Keratinocyte (primary cell): ENCODE results near the gene CLDN19.
"Not testable (repeated sequence)": the region's sequence is repeated elsewhere in the genome, so short reads cannot be mapped to it uniquely, and the experiment has no call there.

ENCODE experiments used
- CTCF ChIP-seq, 3 experiments: IDR thresholded peaks in 1 of 3; conservative IDR thresholded peaks in 1 of 3; optimal IDR thresholded peaks in 1 of 3; 2 replicates in 2 of 3; 3 replicates in 1 of 3; pipeline versions ENCODE3 to v1.5.1; 2011; ENCODE audit warnings: low read length in 3 of 3, mild to moderate bottlenecking in 3 of 3, moderate library complexity in 2 of 3, control low read depth in 1 of 3, inconsistent platforms in 1 of 3; ENCODE audit not compliant: insufficient read depth in 2 of 3; ENCODE audit errors: extremely low read depth in 1 of 3
- EZH2 ChIP-seq: IDR thresholded peaks from one replicate; pipeline ENCODE4 v1.6.1; 2012; ENCODE audit warnings: inconsistent platforms, mild to moderate bottlenecking, low read length, moderate library complexity

- TF ChIP-seq CTCF (optimal IDR thresholded peaks at IDR 0.05 in 1 of 3, IDR thresholded peaks at IDR 0.05 in 1 of 3, conservative IDR thresholded peaks at IDR 0.05 in 1 of 3; ENCODE audit: extremely low read depth in 1 of 3, insufficient read depth in 2 of 3, low read length in 3 of 3); EZH2: not testable (repeated sequence)
These were observed 25.6 kb downstream of the CLDN19 start for GRCh38 chr1:42714441-42714840.
